Measurements from ENCODE around the gene RAB31.
"Not testable (repeated sequence)": the region's sequence is repeated elsewhere in the genome, so short reads cannot be mapped to it uniquely, and the experiment has no call there.

RAB31 gene

GRCh38 chr18:9850309-9850708 lies 142.2 kb downstream of the RAB31 start:
- H3K27ac ChIP-seq (ENCODE audit: low read length) = no peak overlapping the region
- DNase-seq (ENCODE audit: low read depth, low spot score) = no peak
- no CpG with 5 or more reads among the region's 3 CpGs for WGBS (ENCODE audit: insufficient coverage, insufficient read length)
- H3K36me3 ChIP-seq (ENCODE audit: control insufficient read depth, insufficient read depth, low read length) = no peaks in the 10 kb centered on the region; the same call in 1 of the 2 replicates
- peaks cover 1% of the 10 kb centered on the region for H3K4me1 ChIP-seq (ENCODE audit: control insufficient read depth, insufficient read depth, low read length)
- H3K9me3 ChIP-seq (ENCODE audit: control insufficient read depth, insufficient read depth, low read length) = no peaks in the 10 kb centered on the region
- no peak overlapping the region for H3K4me3 ChIP-seq (ENCODE audit: low read length)
- H3K27me3 ChIP-seq (ENCODE audit: control insufficient read depth, insufficient read depth, low read length) = no peaks in the 10 kb centered on the region

GRCh38 chr18:9851511-9851910 lies 143.4 kb downstream of the RAB31 start:
- no peak overlapping the region for H3K4me3 ChIP-seq (ENCODE audit: low read length)
- no peak for DNase-seq (ENCODE audit: low read depth, low spot score)
- H3K27me3 ChIP-seq (ENCODE audit: control insufficient read depth, insufficient read depth, low read length) = no peaks in the 10 kb centered on the region
- H3K27ac ChIP-seq (ENCODE audit: low read length) = no peak overlapping the region
- WGBS (ENCODE audit: insufficient coverage, insufficient read length) = no CpG with 5 or more reads among the region's 2 CpGs
- H3K36me3 ChIP-seq (ENCODE audit: control insufficient read depth, insufficient read depth, low read length) = no peaks in the 10 kb centered on the region; the same call in 1 of the 2 replicates
- H3K9me3 ChIP-seq (ENCODE audit: control insufficient read depth, insufficient read depth, low read length) = no peaks in the 10 kb centered on the region
- H3K4me1 ChIP-seq (ENCODE audit: control insufficient read depth, insufficient read depth, low read length) = peaks cover 1% of the 10 kb centered on the region

- no CpG with 5 or more reads among the region's 5 CpGs for WGBS (ENCODE audit: insufficient coverage, insufficient read length)
- Histone ChIP-seq H3K27me3 (ENCODE audit: control insufficient read depth, insufficient read depth, low read length) (no peaks in the 10 kb centered on the region), H3K36me3 (ENCODE audit: control insufficient read depth, insufficient read depth, low read length) (no peaks in the 10 kb centered on the region; the same call in 1 of the 2 replicates), H3K4me3 (ENCODE audit: low read length) (no peak overlapping the region), H3K4me1 (ENCODE audit: control insufficient read depth, insufficient read depth, low read length) (peaks cover 1% of the 10 kb centered on the region), H3K9me3 (ENCODE audit: control insufficient read depth, insufficient read depth, low read length) (no peaks in the 10 kb centered on the region), H3K27ac (ENCODE audit: low read length) (no peak overlapping the region)
- no peak for DNase-seq (ENCODE audit: low read depth, low spot score)
Measured at GRCh38 chr18:9852266-9853081, 144.4 kb downstream of the RAB31 start.

GRCh38 chr18:9854801-9855676 lies 146.9 kb downstream of the RAB31 start:
- no peaks in the 10 kb centered on the region for H3K27me3 ChIP-seq (ENCODE audit: control insufficient read depth, insufficient read depth, low read length)
- no peak overlapping the region for H3K27ac ChIP-seq (ENCODE audit: low read length)
- no CpG with 5 or more reads among the region's 12 CpGs for WGBS (ENCODE audit: insufficient coverage, insufficient read length)
- peaks cover 1% of the 10 kb centered on the region; the same call in 1 of the 2 replicates for H3K4me1 ChIP-seq (ENCODE audit: control insufficient read depth, insufficient read depth, low read length)
- no peak for DNase-seq (ENCODE audit: low read depth, low spot score)
- H3K9me3 ChIP-seq (ENCODE audit: control insufficient read depth, insufficient read depth, low read length) = no peaks in the 10 kb centered on the region
- H3K36me3 ChIP-seq (ENCODE audit: control insufficient read depth, insufficient read depth, low read length) = no peaks in the 10 kb centered on the region
- no peak overlapping the region for H3K4me3 ChIP-seq (ENCODE audit: low read length)

- no peak overlapping the region for H3K4me3 ChIP-seq (ENCODE audit: low read length)
- no peak overlapping the region for H3K27ac ChIP-seq (ENCODE audit: low read length)
- H3K36me3 ChIP-seq (ENCODE audit: control insufficient read depth, insufficient read depth, low read length) = no peaks in the 10 kb centered on the region
- no peaks in the 10 kb centered on the region for H3K27me3 ChIP-seq (ENCODE audit: control insufficient read depth, insufficient read depth, low read length)
- no peak for DNase-seq (ENCODE audit: low read depth, low spot score)
- peaks cover 1% of the 10 kb centered on the region; the same call in 1 of the 2 replicates for H3K4me1 ChIP-seq (ENCODE audit: control insufficient read depth, insufficient read depth, low read length)
- H3K9me3 ChIP-seq (ENCODE audit: control insufficient read depth, insufficient read depth, low read length) = no peaks in the 10 kb centered on the region
- no CpG with 5 or more reads among the region's 9 CpGs for WGBS (ENCODE audit: insufficient coverage, insufficient read length)
Measured at GRCh38 chr18:9855681-9856080, 147.6 kb downstream of the RAB31 start.

GRCh38 chr18:9856092-9856491 lies 148.0 kb downstream of the RAB31 start:
- no peak overlapping the region for H3K4me3 ChIP-seq (ENCODE audit: low read length)
- H3K9me3 ChIP-seq (ENCODE audit: control insufficient read depth, insufficient read depth, low read length) = no peaks in the 10 kb centered on the region
- DNase-seq (ENCODE audit: low read depth, low spot score) = no peak
- peaks cover 1% of the 10 kb centered on the region; the same call in 1 of the 2 replicates for H3K4me1 ChIP-seq (ENCODE audit: control insufficient read depth, insufficient read depth, low read length)
- no peak overlapping the region for H3K27ac ChIP-seq (ENCODE audit: low read length)
- no CpG with 5 or more reads among the region's 3 CpGs for WGBS (ENCODE audit: insufficient coverage, insufficient read length)
- no peaks in the 10 kb centered on the region for H3K36me3 ChIP-seq (ENCODE audit: control insufficient read depth, insufficient read depth, low read length)
- H3K27me3 ChIP-seq (ENCODE audit: control insufficient read depth, insufficient read depth, low read length) = no peaks in the 10 kb centered on the region

GRCh38 chr18:9857479-9857998 lies 149.4 kb downstream of the RAB31 start:
- H3K27ac ChIP-seq (ENCODE audit: low read length); H3K4me1 ChIP-seq (ENCODE audit: control insufficient read depth, insufficient read depth, low read length); DNase-seq (ENCODE audit: low read depth, low spot score); H3K27me3 ChIP-seq (ENCODE audit: control insufficient read depth, insufficient read depth, low read length); H3K36me3 ChIP-seq (ENCODE audit: control insufficient read depth, insufficient read depth, low read length); H3K9me3 ChIP-seq (ENCODE audit: control insufficient read depth, insufficient read depth, low read length); H3K4me3 ChIP-seq (ENCODE audit: low read length): not testable (repeated sequence)
- no CpG with 5 or more reads among the region's 4 CpGs for WGBS (ENCODE audit: insufficient coverage, insufficient read length)

- Histone ChIP-seq H3K27ac (ENCODE audit: low read length) (no peak overlapping the region), H3K4me3 (ENCODE audit: low read length) (no peak overlapping the region), H3K9me3 (ENCODE audit: control insufficient read depth, insufficient read depth, low read length) (no peaks in the 10 kb centered on the region), H3K27me3 (ENCODE audit: control insufficient read depth, insufficient read depth, low read length) (no peaks in the 10 kb centered on the region), H3K4me1 (ENCODE audit: control insufficient read depth, insufficient read depth, low read length) (peaks cover 1% of the 10 kb centered on the region; the same call in 1 of the 2 replicates), H3K36me3 (ENCODE audit: control insufficient read depth, insufficient read depth, low read length) (no peaks in the 10 kb centered on the region)
- no peak for DNase-seq (ENCODE audit: low read depth, low spot score)
- WGBS (ENCODE audit: insufficient coverage, insufficient read length) = no CpG with 5 or more reads among the region's 5 CpGs
Measured at GRCh38 chr18:9858642-9859041, 150.5 kb downstream of the RAB31 start.

- DNase-seq (ENCODE audit: low read depth, low spot score) = no peak
- Histone ChIP-seq H3K4me1 (ENCODE audit: control insufficient read depth, insufficient read depth, low read length) (peaks cover 1% of the 10 kb centered on the region; the same call in 1 of the 2 replicates), H3K36me3 (ENCODE audit: control insufficient read depth, insufficient read depth, low read length) (no peaks in the 10 kb centered on the region), H3K27ac (ENCODE audit: low read length) (no peak overlapping the region), H3K4me3 (ENCODE audit: low read length) (no peak overlapping the region), H3K9me3 (ENCODE audit: control insufficient read depth, insufficient read depth, low read length) (no peaks in the 10 kb centered on the region), H3K27me3 (ENCODE audit: control insufficient read depth, insufficient read depth, low read length) (no peaks in the 10 kb centered on the region)
- no CpG with 5 or more reads among the region's 7 CpGs for WGBS (ENCODE audit: insufficient coverage, insufficient read length)
Measured at GRCh38 chr18:9859232-9859631, 151.1 kb downstream of the RAB31 start.

- Histone ChIP-seq H3K4me3 (ENCODE audit: low read length) (no peak overlapping the region), H3K36me3 (ENCODE audit: control insufficient read depth, insufficient read depth, low read length) (no peaks in the 10 kb centered on the region)
- no CpG with 5 or more reads among the region's 4 CpGs for WGBS (ENCODE audit: insufficient coverage, insufficient read length)
Measured at GRCh38 chr18:9860682-9861081, 152.6 kb downstream of the RAB31 start.

More at GRCh38 chr18:9860682-9861081, 152.6 kb downstream of the RAB31 start:
- no peaks in the 10 kb centered on the region for H3K27me3 ChIP-seq (ENCODE audit: control insufficient read depth, insufficient read depth, low read length)
- H3K4me1 ChIP-seq (ENCODE audit: control insufficient read depth, insufficient read depth, low read length) = peaks cover 1% of the 10 kb centered on the region; the same call in 1 of the 2 replicates
- no peak overlapping the region for H3K27ac ChIP-seq (ENCODE audit: low read length)
- no peaks in the 10 kb centered on the region for H3K9me3 ChIP-seq (ENCODE audit: control insufficient read depth, insufficient read depth, low read length)
- DNase-seq (ENCODE audit: low read depth, low spot score) = no peak

Measured in iPS DF 6.9 (cell line).